IMR-90 (cell line): ENCODE measurements around the gene GRAMD2B. TPM values are rescaled to one million over a fixed set of nuclear protein-coding genes. Genes with fewer than 3 reads are reported as not detected.

ENCODE experiments used
- ATAC-seq: fragments of 200-7000 bp; cut with Tn5 transposase; 2 replicates; pipeline ENCODE4 v1.9.1; 2020; ENCODE audit warnings: low read depth, mild to moderate bottlenecking, moderate library complexity
- BruUV-seq: library from RNA; stranded (reverse); fragments of 400-500 nt; replicated peaks from 2 replicates; lab custom pipeline; 2021; lab: Mats Ljungman, UMichigan
- CTCF ChIA-PET: fragments of 300-600 bp; formaldehyde crosslinking; extraction: SDS; loops from one replicate; lab custom pipeline; 2021; ENCODE audit warnings: antibody characterized with exemption; lab: Yijun Ruan, JAX
- POLR2A ChIA-PET: fragments of 300-600 bp; sonication (Branson Sonifier 250); formaldehyde crosslinking; loops from one replicate; lab custom pipeline; 2022; ENCODE audit warnings: antibody characterized with exemption; ENCODE audit not compliant: unreplicated experiment; lab: Charles Lee
- DNase-seq: peaks from one replicate; pipeline ENCODE4 v3.0.0; 2013
- H2AFZ ChIP-seq: replicated peaks from 2 replicates; pipeline ENCODE3; 2013; ENCODE audit warnings: low read length, mild to moderate bottlenecking; ENCODE audit not compliant: poor library complexity
- H2AK5ac ChIP-seq: 2 replicates; pipeline ENCODE4 v1.6.1; 2013; ENCODE audit warnings: low read depth, low read length, inconsistent platforms
- H2AK9ac ChIP-seq: replicated peaks from 2 replicates; pipeline ENCODE3; 2013; ENCODE audit warnings: mild to moderate bottlenecking, low read depth, low read length, moderate library complexity; ENCODE audit not compliant: poor library complexity
- H2BK120ac ChIP-seq: 2 replicates; pipeline ENCODE4 v1.6.1; 2013; ENCODE audit warnings: low read depth, low read length, inconsistent platforms
- H2BK15ac ChIP-seq: 3 replicates; pipeline ENCODE4 v1.6.1; 2013; ENCODE audit warnings: low read depth, low read length, inconsistent platforms
- H2BK20ac ChIP-seq: 2 replicates; pipeline ENCODE4 v1.6.1; 2013; ENCODE audit warnings: low read depth, mild to moderate bottlenecking, inconsistent platforms, low read length, moderate library complexity
- H2BK5ac ChIP-seq: 2 replicates; pipeline ENCODE4 v1.6.1; 2013; ENCODE audit warnings: mild to moderate bottlenecking, low read depth, low read length, inconsistent platforms; ENCODE audit not compliant: poor library complexity, severe bottlenecking
- H3K14ac ChIP-seq: replicated peaks from 2 replicates; pipeline ENCODE4 v1.6.1; 2013; ENCODE audit warnings: low read depth, low read length, inconsistent platforms
- H3K18ac ChIP-seq: 2 replicates; pipeline ENCODE4 v1.6.1; 2013; ENCODE audit warnings: low read depth, low read length, control low read depth
- H3K23ac ChIP-seq: 2 replicates; pipeline ENCODE4 v1.6.1; 2013; ENCODE audit warnings: low read depth, low read length, inconsistent platforms
- H3K27ac ChIP-seq: 2 replicates; pipeline ENCODE4 v1.5.1; 2013; ENCODE audit warnings: mild to moderate bottlenecking, control low read depth, low read length; ENCODE audit not compliant: insufficient read depth
- H3K27me3 ChIP-seq: 2 replicates; pipeline ENCODE4 v1.6.1; 2013; ENCODE audit warnings: low read length; ENCODE audit not compliant: control insufficient read depth, insufficient read depth
- H3K36me3 ChIP-seq: 2 replicates; pipeline ENCODE4 v1.6.1; 2013; ENCODE audit warnings: low read length, mixed read lengths; ENCODE audit not compliant: control insufficient read depth, insufficient read depth
- H3K4ac ChIP-seq: 2 replicates; pipeline ENCODE4 v1.6.1; 2013; ENCODE audit warnings: low read depth, low read length, inconsistent platforms
- H3K4me1 ChIP-seq: 2 replicates; pipeline ENCODE4 v1.6.1; 2013; ENCODE audit warnings: low read length, mixed read lengths; ENCODE audit not compliant: control insufficient read depth, insufficient read depth
- H3K4me2 ChIP-seq: 2 replicates; pipeline ENCODE4 v1.6.1; 2013; ENCODE audit warnings: low read depth, mild to moderate bottlenecking, control low read depth, low read length, moderate library complexity
- H3K4me3 ChIP-seq: 2 replicates; pipeline ENCODE4 v1.5.1; 2013; ENCODE audit warnings: low read depth, mild to moderate bottlenecking, control low read depth, low read length, moderate library complexity; ENCODE audit not compliant: insufficient read depth
- H3K56ac ChIP-seq: 2 replicates; pipeline ENCODE4 v1.6.1; 2013; ENCODE audit warnings: low read length, inconsistent platforms; ENCODE audit not compliant: insufficient read depth; ENCODE audit errors: extremely low read depth
- H3K79me1 ChIP-seq, 2 experiments: 2 replicates each; pipeline ENCODE4 v1.6.1; 2013; ENCODE audit warnings: low read length in 2 of 2, inconsistent platforms in 1 of 2, low read depth in 1 of 2
- H3K9ac ChIP-seq: 2 replicates; pipeline ENCODE4 v1.6.1; 2013; ENCODE audit warnings: low read depth, low read length, control low read depth
- H3K9me1 ChIP-seq: 2 replicates; pipeline ENCODE4 v1.6.1; 2013; ENCODE audit warnings: low read length, inconsistent platforms; ENCODE audit not compliant: insufficient read depth
- H3K9me3 ChIP-seq: 2 replicates; pipeline ENCODE4 v1.6.1; 2013; ENCODE audit warnings: low read length; ENCODE audit not compliant: control insufficient read depth, insufficient read depth
- H4K20me1 ChIP-seq: 2 replicates; pipeline ENCODE4 v1.6.1; 2013; ENCODE audit warnings: low read length, inconsistent platforms; ENCODE audit not compliant: insufficient read depth
- H4K5ac ChIP-seq: 2 replicates; pipeline ENCODE4 v1.6.1; 2013; ENCODE audit warnings: mild to moderate bottlenecking, low read depth, low read length, control low read depth
- H4K8ac ChIP-seq, 2 experiments: 2 replicates each; pipeline ENCODE4 v1.6.1; 2013; ENCODE audit warnings: low read depth in 2 of 2, low read length in 2 of 2, control low read depth in 1 of 2, inconsistent platforms in 1 of 2
- H4K91ac ChIP-seq: 2 replicates; pipeline ENCODE4 v1.6.1; 2013; ENCODE audit warnings: low read depth, low read length, inconsistent platforms; ENCODE audit not compliant: insufficient read depth
- CHD1 ChIP-seq: IDR thresholded peaks from 2 replicates; pipeline ENCODE4 v1.6.1; 2012; ENCODE audit warnings: low read depth, low read length, improper control_type of control experiment
- CTCF ChIP-seq: conservative IDR thresholded peaks from 2 replicates; pipeline ENCODE4 v1.5.1; 2012; ENCODE audit warnings: mild to moderate bottlenecking, low read depth, low read length, improper control_type of control experiment
- ELK1 ChIP-seq: fragments of 150-350 bp; IDR thresholded peaks from 2 replicates; pipeline ENCODE4 v1.6.1; 2016; ENCODE audit warnings: low read depth, mild to moderate bottlenecking, low read length, moderate library complexity, borderline replicate concordance
- FOS ChIP-seq: fragments of 150-350 bp; IDR thresholded peaks from 2 replicates; pipeline ENCODE4 v1.6.1; 2016; ENCODE audit warnings: low read depth, low read length
- MAFK ChIP-seq: IDR thresholded peaks from 2 replicates; pipeline ENCODE4 v1.6.1; 2012; ENCODE audit warnings: low read depth, low read length, improper control_type of control experiment
- MAZ ChIP-seq: IDR thresholded peaks from 2 replicates; pipeline ENCODE4 v1.6.1; 2012; ENCODE audit warnings: low read depth, mild to moderate bottlenecking, low read length, improper control_type of control experiment, moderate library complexity, borderline replicate concordance
- NFE2L2 ChIP-seq: fragments of 150-350 bp; IDR thresholded peaks from 2 replicates; pipeline ENCODE4 v1.6.1; 2016; ENCODE audit warnings: low read depth, mild to moderate bottlenecking, low read length
- POLR2A ChIP-seq: IDR thresholded peaks from 2 replicates; pipeline ENCODE4 v1.6.1; 2012; ENCODE audit warnings: mild to moderate bottlenecking, low read depth, low read length
- RAD21 ChIP-seq: IDR thresholded peaks from 2 replicates; pipeline ENCODE4 v1.6.1; 2012; ENCODE audit warnings: low read length, improper control_type of control experiment
- RCOR1 ChIP-seq: IDR thresholded peaks from 2 replicates; pipeline ENCODE4 v1.6.1; 2012; ENCODE audit warnings: mild to moderate bottlenecking, low read length, improper control_type of control experiment; ENCODE audit not compliant: insufficient replicate concordance
- RFX5 ChIP-seq: IDR thresholded peaks from 2 replicates; pipeline ENCODE4 v1.8.0; 2012; ENCODE audit warnings: low read depth, mild to moderate bottlenecking, low read length, moderate library complexity
- USF2 ChIP-seq: fragments of 150-350 bp; IDR thresholded peaks from 2 replicates; pipeline ENCODE4 v1.6.1; 2017; ENCODE audit warnings: mild to moderate bottlenecking, antibody characterized with exemption, low read length, low read depth
- WGBS, 2 experiments: methylation state at CpG; one replicate each; pipeline versions ENCODE4 v1.1.5 to v1.1.7; 2013; ENCODE audit warnings: missing lambda C conversion rate in 2 of 2; ENCODE audit not compliant: insufficient read length in 1 of 2; ENCODE audit errors: extremely low coverage in 2 of 2; 5-methylcytosine and 5-hydroxymethylcytosine counted together
- dilution Hi-C: fragments of 300-500 bp; cut with HindIII; formaldehyde crosslinking; loops from one replicate; pipeline ENCODE4 v1.14.3; 2018; ENCODE audit warnings: low sequenced_read_pairs; ENCODE audit not compliant: unreplicated experiment
- in situ Hi-C: fragments of 300-500 bp; cut with MboI; formaldehyde crosslinking; loops from 3 replicates; pipeline ENCODE4 v1.14.3; 2019; ENCODE audit warnings: low sequenced_read_pairs, inconsistent platforms, mixed read lengths
- intact Hi-C: fragments of 100-400 bp; cut with micrococcal nuclease; formaldehyde crosslinking; loops from 2 replicates; pipeline ENCODE4 v1.10.0; 2022
- polyA plus RNA-seq, 3 experiments: library from polyadenylated mRNA; depleted of rRNA; stranded (reverse); fragments of >200 nt; gene quantifications; 2 replicates each; pipeline ENCODE4 v1.2.3, GENCODE V29; 2012; ENCODE audit warnings: low replicate concordance in 1 of 3
- total RNA-seq: library from RNA; depleted of rRNA; stranded (reverse); fragments of >200 nt; gene quantifications from 2 replicates; pipeline ENCODE4 v1.2.3, GENCODE V29; 2012

The GRAMD2B gene
- total and polyA plus RNA-seq, 2 of the 4 experiments (the other 2 are of a cell fraction): 13.9 to 20.3 TPM

- no peak overlapping the region for H3K14ac ChIP-seq
- dilution Hi-C loops: no loop called here
- POLR2A ChIA-PET: no interaction called here
Measured at GRCh38 chr5:126499278-126499677, 76.1 kb downstream of the GRAMD2B start.

More at GRCh38 chr5:126499278-126499677, 76.1 kb downstream of the GRAMD2B start:
- Histone ChIP-seq H4K20me1 (no peaks in the 10 kb centered on the region), H2AK5ac (no peak overlapping the region), H3K18ac (no peak overlapping the region), H2BK20ac (no peak overlapping the region), H2BK15ac (no peak overlapping the region), H3K79me1 (no peaks in the 10 kb centered on the region), H4K91ac (no peak overlapping the region), H3K56ac (no peak overlapping the region), H2BK5ac (no peak overlapping the region), H3K27me3 (no peaks in the 10 kb centered on the region), H3K4me3 (no peak overlapping the region), H3K27ac (no peak overlapping the region), H4K5ac (no peak overlapping the region), H3K9me3 (no peaks in the 10 kb centered on the region), H3K4me1 (peaks cover 2% of the 10 kb centered on the region; the same call in 1 of the 2 replicates), H3K4me2 (no peak overlapping the region), H3K9ac (no peak overlapping the region), H2AFZ (no peak overlapping the region), H4K8ac (no peak overlapping the region), H2AK9ac (no peak overlapping the region), H3K23ac (no peak overlapping the region), H3K9me1 (0 out of 2 replicates have a peak, but pooled peaks cover 8% of the 10 kb centered on the region), H3K36me3 (peaks cover 3% of the 10 kb centered on the region; the same call in 1 of the 2 replicates), H2BK120ac (no peak overlapping the region), H3K4ac (no peak overlapping the region)
- TF ChIP-seq CHD1 (no peak), MAFK (no peak), RAD21 (no peak), FOS (no peak), CTCF (no peak), RFX5 (no peak), POLR2A (no peak), MAZ (no peak), ELK1 (no peak), USF2 (no peak), RCOR1 (no peak), NFE2L2 (no peak)
- in situ Hi-C loops (no loop called here), intact Hi-C loops (no loop called here)
- DNase-seq (no peak), ATAC-seq (no peak)
- BruUV-seq: no TSS peak
- WGBS, 2 experiments: no CpG with 5 or more reads among the region's 2 CpGs
- CTCF ChIA-PET: interaction anchor here (1.2 to 2.6 kb wide), 8 partner anchors 13 to 149 kb away, joined by 3 to 10 read pairs (median 4); no protein-coding TSS in a partner anchor
